ENCODE results near the gene MTMR12. TPM values are rescaled to one million over a fixed set of nuclear protein-coding genes. Genes with fewer than 3 reads are reported as not detected.

MTMR12 gene
- total and polyA plus RNA-seq, 12 donors: 5.4 to 27.2 (median 19.2) TPM

DNA sequence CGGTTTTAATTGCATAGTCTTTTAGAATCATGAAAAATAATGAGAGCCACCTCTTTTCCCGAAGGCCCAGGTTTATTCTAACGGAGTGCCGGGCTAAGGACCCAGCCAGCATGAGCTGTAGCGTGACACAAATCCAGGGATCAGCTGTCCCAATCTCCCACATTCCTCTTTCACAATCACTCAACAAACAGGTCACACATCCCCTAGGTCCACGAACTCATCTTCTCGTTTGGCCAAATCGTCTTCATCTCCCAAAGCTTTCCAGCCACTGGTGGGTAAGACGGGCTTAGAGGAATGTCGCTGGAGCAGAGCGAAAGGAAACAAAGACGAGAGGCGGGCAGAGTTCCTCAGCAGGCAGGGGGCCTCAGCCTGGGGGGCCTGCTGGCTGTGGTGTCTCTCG lies 83.2 kb downstream of the MTMR12 start:
- intact Hi-C loops (cut with DNase I): no loop called here
- Histone ChIP-seq H3K36me3 (peaks cover 0 to 59% (median 11%) of the 10 kb centered on the region in 9 donors), H3K4me1 (peaks cover 3 to 45% (median 27%) of the 10 kb centered on the region in 9 donors), H3K27ac (no peak overlapping the region), H3K27me3 (no peaks in the 10 kb centered on the region), H3K4me3 (no peak overlapping the region), H3K9me3 (no peaks in the 10 kb centered on the region)
- TF ChIP-seq, protein P1, sequence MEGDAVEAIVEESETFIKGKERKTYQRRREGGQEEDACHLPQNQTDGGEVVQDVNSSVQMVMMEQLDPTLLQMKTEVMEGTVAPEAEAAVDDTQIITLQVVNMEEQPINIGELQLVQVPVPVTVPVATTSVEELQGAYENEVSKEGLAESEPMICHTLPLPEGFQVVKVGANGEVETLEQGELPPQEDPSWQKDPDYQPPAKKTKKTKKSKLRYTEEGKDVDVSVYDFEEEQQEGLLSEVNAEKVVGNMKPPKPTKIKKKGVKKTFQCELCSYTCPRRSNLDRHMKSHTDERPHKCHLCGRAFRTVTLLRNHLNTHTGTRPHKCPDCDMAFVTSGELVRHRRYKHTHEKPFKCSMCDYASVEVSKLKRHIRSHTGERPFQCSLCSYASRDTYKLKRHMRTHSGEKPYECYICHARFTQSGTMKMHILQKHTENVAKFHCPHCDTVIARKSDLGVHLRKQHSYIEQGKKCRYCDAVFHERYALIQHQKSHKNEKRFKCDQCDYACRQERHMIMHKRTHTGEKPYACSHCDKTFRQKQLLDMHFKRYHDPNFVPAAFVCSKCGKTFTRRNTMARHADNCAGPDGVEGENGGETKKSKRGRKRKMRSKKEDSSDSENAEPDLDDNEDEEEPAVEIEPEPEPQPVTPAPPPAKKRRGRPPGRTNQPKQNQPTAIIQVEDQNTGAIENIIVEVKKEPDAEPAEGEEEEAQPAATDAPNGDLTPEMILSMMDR (IDR thresholded peaks at IDR 0.05): no peak
- WGBS, 2 donors: 95 to 96% methylated on average over 14 of the region's 14 CpGs
- DNase-seq (no peak), ATAC-seq (no peak)

DNA sequence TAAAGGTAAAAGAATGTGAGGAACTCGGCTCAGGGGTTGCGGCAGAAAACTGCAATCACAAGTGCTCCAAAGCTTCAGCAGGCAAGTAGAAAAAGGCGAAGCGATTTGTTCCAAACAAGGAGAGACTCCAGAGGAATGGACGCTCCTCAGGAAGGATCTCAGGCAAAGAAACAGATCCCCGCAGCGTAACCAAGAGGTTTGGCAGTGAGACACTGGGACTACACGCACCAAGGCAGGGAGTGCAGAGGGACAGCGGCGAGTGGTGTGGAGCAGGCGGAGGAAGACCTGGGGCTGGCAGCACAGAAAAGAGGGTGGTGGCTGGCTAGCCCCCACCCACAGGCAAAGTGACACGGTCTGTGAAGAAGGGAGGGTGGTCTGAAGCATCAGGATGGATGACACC lies 83.9 kb downstream of the MTMR12 start:
- ATAC-seq (no peak), DNase-seq (no peak)
- Histone ChIP-seq H3K36me3 (peaks cover 0 to 51% (median 5%) of the 10 kb centered on the region in 9 donors), H3K4me1 (peaks cover 3 to 40% (median 21%) of the 10 kb centered on the region in 9 donors), H3K27ac (no peak overlapping the region), H3K4me3 (no peak overlapping the region), H3K27me3 (no peaks in the 10 kb centered on the region), H3K9me3 (no peaks in the 10 kb centered on the region)
- intact Hi-C loops (cut with DNase I): no loop called here
- WGBS, 2 donors: 87 to 97% methylated on average over 12 of the region's 12 CpGs
- TF ChIP-seq, protein P1 (IDR thresholded peaks at IDR 0.05): no peak

DNA sequence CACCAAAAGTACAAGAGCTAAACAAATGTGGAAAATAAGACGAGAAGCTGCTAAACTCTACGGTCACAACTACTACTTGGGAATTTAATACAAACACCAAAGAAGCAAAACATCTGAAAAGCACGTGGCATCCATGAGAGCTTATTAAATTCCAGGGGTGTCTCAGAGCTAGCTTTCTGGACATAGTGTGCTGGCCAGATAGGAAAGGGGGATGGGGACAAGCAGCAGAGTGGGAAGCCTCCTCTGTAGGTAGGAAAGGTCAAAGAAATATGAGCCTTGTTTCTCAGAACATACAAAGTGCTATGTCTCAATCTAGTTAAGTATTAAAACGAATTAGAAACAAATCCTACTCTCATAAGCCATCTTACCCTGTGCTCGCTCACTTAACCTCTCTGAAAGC lies 87.3 kb downstream of the MTMR12 start:
- no peak for DNase-seq
- WGBS, 2 donors: 61 to 70% methylated on average over 5 of the region's 5 CpGs
- peak in 6 of 8 donors; percentile 39 to 85 (median 59) for ATAC-seq

GRCh38 chr5:32223972-32224609 lies 88.6 kb downstream of the MTMR12 start:
- H3K27ac ChIP-seq: peak overlapping the region in 7 of 10 donors; percentile 11 to 74 (median 55)
- peaks cover 0 to 20% (median 5%) of the 10 kb centered on the region in 9 donors for H3K4me1 ChIP-seq
- DNase-seq (no peak), ATAC-seq (peak in 7 of 8 donors; percentile 47 to 87 (median 74))
- no peaks in the 10 kb centered on the region for H3K9me3 ChIP-seq
- 58 to 64% methylated on average over 1 of the region's 1 CpG for WGBS, 2 donors
- peaks cover 0 to 27% (median 3%) of the 10 kb centered on the region in 9 donors for H3K36me3 ChIP-seq
- no peak overlapping the region for H3K4me3 ChIP-seq
- no peaks in the 10 kb centered on the region for H3K27me3 ChIP-seq
- TF ChIP-seq, protein P1 (IDR thresholded peaks at IDR 0.05): no peak
- intact Hi-C loops (cut with DNase I): no loop called here

More for the DNA sequence above, 87.3 kb downstream of the MTMR12 start:
- TF ChIP-seq, protein P1 (IDR thresholded peaks at IDR 0.05): no peak
- H3K4me3 ChIP-seq: no peak overlapping the region
- H3K36me3 ChIP-seq: peaks cover 0 to 40% (median 5%) of the 10 kb centered on the region in 9 donors
- H3K9me3 ChIP-seq: no peaks in the 10 kb centered on the region
- intact Hi-C loops (cut with DNase I): no loop called here
- H3K27ac ChIP-seq: peak overlapping the region in 8 of 10 donors; percentile 17 to 74 (median 55)
- H3K4me1 ChIP-seq: peaks cover 0 to 20% (median 5%) of the 10 kb centered on the region in 9 donors
- no peaks in the 10 kb centered on the region for H3K27me3 ChIP-seq
